Testis (tissue), 3 donors: ENCODE measurements around the gene UBA52. TPM values are rescaled to one million over a fixed set of nuclear protein-coding genes. Genes with fewer than 3 reads are reported as not detected.

Experiments used
- DNase-seq: peaks from one replicate; pipeline ENCODE4 v3.0.0-alpha.2; 2019
- H3K27ac ChIP-seq, 2 donors: fragments of 200-600 bp; sonication (generic); one replicate each; pipeline ENCODE4 v1.5.1; 2019
- H3K27me3 ChIP-seq: fragments of 200-600 bp; sonication (generic); one replicate; pipeline ENCODE4 v1.5.1; 2019
- H3K36me3 ChIP-seq: fragments of 200-600 bp; sonication (generic); one replicate; pipeline ENCODE4 v1.5.1; 2017; ENCODE audit warnings: low read depth; ENCODE audit errors: missing control alignments
- H3K4me1 ChIP-seq: fragments of 200-600 bp; sonication (generic); one replicate; pipeline ENCODE4 v1.5.1; 2019
- H3K4me3 ChIP-seq, 2 donors: fragments of 200-600 bp; sonication (generic); one replicate each; pipeline ENCODE4 v1.5.1; 2017 to 2019
- H3K9me3 ChIP-seq: fragments of 200-600 bp; sonication (generic); one replicate; pipeline ENCODE4 v1.5.1; 2017
- CTCF ChIP-seq, 3 experiments: fragments of 450-650 bp in 2 of 3; fragments of 200-600 bp in 1 of 3; sonication (generic) in 1 of 3; IDR thresholded peaks; one replicate each; pipeline ENCODE4 v1.5.1; 2016 to 2019; ENCODE audit warnings: antibody characterized with exemption in 3 of 3, mild to moderate bottlenecking in 2 of 3, moderate library complexity in 1 of 3
- POLR2A ChIP-seq: fragments of 450-650 bp; IDR thresholded peaks from one replicate; pipeline ENCODE4 v1.6.1; 2017; ENCODE audit warnings: antibody characterized with exemption, mild to moderate bottlenecking, moderate library complexity
- WGBS, 2 donors: methylation state at CpG; one replicate each; pipeline ENCODE4 v1.1.5; 2018; 5-methylcytosine and 5-hydroxymethylcytosine counted together
- intact Hi-C: fragments of 100-400 bp; cut with DNase I; formaldehyde crosslinking; loops from one replicate; pipeline ENCODE4 v1.15.1; 2023; ENCODE audit warnings: low total_unique reads
- polyA plus RNA-seq: library from polyadenylated mRNA; stranded (reverse); fragments of 350-450 nt; fragmentation: Illumina TruSeq; extraction: RNeasy Lipid Tissue Mini Kit (QIAGEN cat#74804); gene quantifications from one replicate; pipeline ENCODE4 v1.2.3, GENCODE V29; 2014; ENCODE audit warnings: low read depth, low replicate concordance; ENCODE audit not compliant: insufficient read depth
- total RNA-seq, 2 donors: library from RNA; depleted of rRNA; stranded (reverse); fragments of >200 nt; gene quantifications; one replicate each; pipeline ENCODE4 v1.2.3, GENCODE V29; 2016

UBA52 gene
- total and polyA plus RNA-seq, 3 donors from 2014 or later, result 475 to 1,038 (median 508) TPM

DNA sequence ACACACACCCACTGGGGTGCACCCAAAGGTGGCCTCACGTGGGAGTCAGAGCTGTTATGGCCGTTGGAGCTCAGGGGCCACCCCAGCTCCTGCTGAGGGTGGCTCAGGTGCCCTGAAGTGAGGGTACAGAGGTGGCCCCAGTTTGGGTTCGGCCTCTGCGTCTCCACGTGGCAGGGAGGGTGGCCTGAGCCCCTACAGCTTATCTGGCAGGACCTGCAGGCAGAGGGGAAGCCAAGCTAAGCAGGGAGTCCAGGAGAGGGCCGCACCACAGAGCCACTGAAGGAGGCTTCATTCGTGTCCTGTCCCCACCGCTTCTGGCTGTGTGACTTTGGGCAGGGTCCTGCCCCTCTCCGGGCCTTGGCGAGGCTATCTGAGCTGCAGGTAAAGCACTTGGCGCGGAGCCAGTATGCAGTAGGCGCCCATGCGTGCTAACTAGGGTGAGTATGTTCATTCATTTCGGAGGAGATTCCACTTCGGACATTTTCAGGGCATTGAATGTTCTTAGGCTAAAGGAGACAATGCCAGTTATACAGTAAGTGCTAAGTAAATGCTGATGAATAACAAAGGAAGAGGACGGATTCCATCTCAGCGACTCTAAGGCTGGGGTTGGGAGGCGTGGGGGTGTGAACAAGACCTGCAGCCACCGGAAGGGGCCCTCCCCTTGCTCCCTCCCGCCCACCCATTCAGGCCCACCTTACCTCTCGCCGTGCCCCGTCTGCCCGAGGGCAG lies 21.9 kb downstream of the UBA52 start:
- 7 to 30% methylated on average over 6 to 25 of the region's 25 CpGs for WGBS, 2 donors
- Histone ChIP-seq H3K27ac (no peak overlapping the region), H3K27me3 (no peaks in the 10 kb centered on the region), H3K36me3 (no peaks in the 10 kb centered on the region), H3K4me3 (peak overlapping the region in 1 of 2 donors; percentile 41), H3K9me3 (no peaks in the 10 kb centered on the region), H3K4me1 (peaks cover 18% of the 10 kb centered on the region)
- TF ChIP-seq POLR2A (no peak), CTCF (IDR thresholded peaks at IDR 0.05) (no peak)
- intact Hi-C loops, result loop anchor here (10.0 kb wide), 2 partner anchors 91 to 251 kb away; partner anchors contain the start of gene CRTC1
- DNase-seq, result no peak

DNA sequence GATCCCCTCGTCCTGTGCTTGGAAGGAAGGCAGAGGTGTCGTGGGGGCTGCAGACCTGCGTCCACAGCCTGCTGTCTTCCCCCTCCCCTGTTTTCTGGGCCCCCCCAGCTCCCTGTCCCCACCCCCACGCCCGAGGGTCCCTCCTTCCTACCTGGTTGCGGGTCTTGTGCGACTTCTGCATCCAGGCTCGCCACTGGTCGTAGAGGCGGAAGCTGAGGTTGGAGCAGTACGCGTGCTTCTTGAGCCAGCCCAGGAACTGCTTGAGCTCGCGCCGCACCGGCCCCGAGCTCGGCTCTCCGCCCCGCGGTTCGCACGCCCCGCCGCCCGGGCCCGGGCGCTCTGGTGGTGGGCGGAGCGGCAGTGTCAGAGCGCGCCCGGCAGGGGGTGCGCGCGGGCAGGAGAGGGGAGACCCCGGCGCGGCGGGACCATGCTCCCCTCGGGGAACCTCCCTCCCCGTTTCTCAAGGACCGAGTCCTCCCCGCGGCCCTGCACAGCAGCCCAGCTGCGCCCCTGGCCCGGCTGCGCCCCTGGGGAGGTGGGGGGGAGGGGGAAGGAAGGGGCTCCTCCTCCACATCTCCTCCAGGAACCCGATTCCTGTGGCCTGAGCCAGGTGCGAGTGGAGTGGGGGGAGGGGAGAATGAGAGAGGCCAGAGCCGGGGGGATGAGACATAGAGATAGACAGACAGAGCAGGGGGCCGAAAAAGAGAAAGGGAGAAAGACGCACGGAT lies 22.6 kb downstream of the UBA52 start:
- no peaks in the 10 kb centered on the region for H3K36me3 ChIP-seq
- no peaks in the 10 kb centered on the region for H3K9me3 ChIP-seq
- TF ChIP-seq POLR2A (no peak), CTCF (IDR thresholded peaks at IDR 0.05) (peak; percentile 78 to 94 (median 84))
- 0 to 2% methylated on average over 15 to 47 of the region's 54 CpGs for WGBS, 2 donors
- peak overlapping the region; percentile 15 to 41 for H3K4me3 ChIP-seq
- DNase-seq, result peak; percentile 80
- intact Hi-C loops, result loop anchor here (10.0 kb wide), 2 partner anchors 91 to 251 kb away; partner anchors contain the start of gene CRTC1
- H3K4me1 ChIP-seq, result peaks cover 18% of the 10 kb centered on the region
- no peaks in the 10 kb centered on the region for H3K27me3 ChIP-seq
- H3K27ac ChIP-seq, result no peak overlapping the region

DNA sequence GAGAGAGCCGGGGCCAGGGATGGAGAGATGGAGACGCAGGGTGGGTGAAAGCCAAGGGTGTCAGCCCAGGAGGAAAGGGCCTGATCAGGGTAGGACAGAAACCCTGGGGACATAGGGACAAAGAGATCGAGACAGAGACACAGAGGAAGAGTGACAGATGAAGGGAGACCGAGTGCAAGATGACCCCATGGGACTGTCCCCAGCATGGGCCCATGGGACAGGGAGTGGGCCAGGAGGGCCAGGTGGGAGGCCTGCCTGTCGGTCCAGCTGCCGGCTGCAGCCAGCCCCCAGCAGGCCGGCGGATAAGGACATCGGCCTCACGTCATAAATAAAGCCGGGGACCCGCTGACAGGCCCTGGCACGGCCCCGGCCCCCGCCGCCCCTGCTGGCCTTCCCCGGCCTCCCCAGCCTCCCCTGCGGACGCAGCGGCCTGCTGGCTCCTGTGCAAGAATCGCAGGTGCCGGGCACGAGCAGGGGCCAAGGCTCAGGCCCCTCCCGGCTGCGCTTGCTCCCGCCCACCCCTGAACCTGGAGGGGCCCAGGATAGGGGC lies 23.2 kb downstream of the UBA52 start:
- 5 to 31% methylated on average over 8 to 26 of the region's 26 CpGs for WGBS, 2 donors
- intact Hi-C loops, result loop anchor here (10.0 kb wide), 2 partner anchors 90 to 250 kb away; partner anchors contain the start of gene CRTC1
- DNase-seq, result no peak

GRCh38 chr19:18595475-18595874 lies 23.8 kb downstream of the UBA52 start:
- 42 to 67% methylated on average over 3 to 6 of the region's 6 CpGs for WGBS, 2 donors

More for the DNA sequence above, 23.2 kb downstream of the UBA52 start:
- H3K9me3 ChIP-seq, result no peaks in the 10 kb centered on the region
- H3K27me3 ChIP-seq, result no peaks in the 10 kb centered on the region
- TF ChIP-seq CTCF (IDR thresholded peaks at IDR 0.05) (no peak), POLR2A (no peak)
- peaks cover 14% of the 10 kb centered on the region for H3K4me1 ChIP-seq
- H3K36me3 ChIP-seq, result no peaks in the 10 kb centered on the region
- H3K27ac ChIP-seq, result no peak overlapping the region
- peak overlapping the region; percentile 15 to 41 for H3K4me3 ChIP-seq

More at GRCh38 chr19:18595475-18595874, 23.8 kb downstream of the UBA52 start:
- Histone ChIP-seq H3K4me1 (peaks cover 13% of the 10 kb centered on the region), H3K27me3 (no peaks in the 10 kb centered on the region), H3K9me3 (no peaks in the 10 kb centered on the region), H3K4me3 (no peak overlapping the region), H3K27ac (no peak overlapping the region), H3K36me3 (no peaks in the 10 kb centered on the region)
- TF ChIP-seq CTCF (IDR thresholded peaks at IDR 0.05), result no peak
- TF ChIP-seq POLR2A, result no peak
- intact Hi-C loops, result loop anchor here (10.0 kb wide), 2 partner anchors 89 to 249 kb away; partner anchors contain the start of gene CRTC1
- no peak for DNase-seq
